Upper lobe of left lung (tissue), 4 donors: Measurements from ENCODE around the gene IDS.

Experiments used
- POLR2A ChIP-seq, 4 donors: fragments of 450-650 bp; IDR thresholded peaks; one replicate each; pipeline ENCODE4 v1.5.1; 2016 to 2017; ENCODE audit warnings: antibody characterized with exemption in 4 of 4, mild to moderate bottlenecking in 2 of 4
- TF ChIP-seq, protein P1 (sequence below), 6 experiments: fragments of 450-650 bp in 4 of 6; fragments of 200-600 bp in 2 of 6; sonication (generic) in 2 of 6; IDR thresholded peaks; one replicate each; pipeline ENCODE4 v1.5.1; 2016 to 2019; ENCODE audit warnings: antibody characterized with exemption in 6 of 6

DNA sequence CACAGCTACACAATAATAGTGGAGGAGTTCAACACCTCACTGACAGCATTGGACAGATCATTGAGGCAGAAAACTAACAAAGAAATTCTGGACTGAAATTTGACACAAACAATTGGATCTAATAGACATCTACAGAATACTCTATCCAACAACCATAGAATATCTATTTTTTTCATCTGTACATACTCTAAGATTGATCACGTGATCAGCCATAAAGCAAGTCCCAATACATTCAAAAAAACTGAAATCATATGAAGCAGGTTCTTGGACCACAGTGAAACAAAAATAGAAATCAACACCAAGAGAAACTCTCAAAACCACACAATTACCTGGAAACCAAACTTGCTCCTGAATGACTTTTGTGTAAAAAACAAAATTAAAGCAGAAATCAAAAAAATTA lies 12.2 kb upstream of the IDS start:
- TF ChIP-seq POLR2A (IDR thresholded peaks at IDR 0.05), result no peak
- TF ChIP-seq, protein P1, sequence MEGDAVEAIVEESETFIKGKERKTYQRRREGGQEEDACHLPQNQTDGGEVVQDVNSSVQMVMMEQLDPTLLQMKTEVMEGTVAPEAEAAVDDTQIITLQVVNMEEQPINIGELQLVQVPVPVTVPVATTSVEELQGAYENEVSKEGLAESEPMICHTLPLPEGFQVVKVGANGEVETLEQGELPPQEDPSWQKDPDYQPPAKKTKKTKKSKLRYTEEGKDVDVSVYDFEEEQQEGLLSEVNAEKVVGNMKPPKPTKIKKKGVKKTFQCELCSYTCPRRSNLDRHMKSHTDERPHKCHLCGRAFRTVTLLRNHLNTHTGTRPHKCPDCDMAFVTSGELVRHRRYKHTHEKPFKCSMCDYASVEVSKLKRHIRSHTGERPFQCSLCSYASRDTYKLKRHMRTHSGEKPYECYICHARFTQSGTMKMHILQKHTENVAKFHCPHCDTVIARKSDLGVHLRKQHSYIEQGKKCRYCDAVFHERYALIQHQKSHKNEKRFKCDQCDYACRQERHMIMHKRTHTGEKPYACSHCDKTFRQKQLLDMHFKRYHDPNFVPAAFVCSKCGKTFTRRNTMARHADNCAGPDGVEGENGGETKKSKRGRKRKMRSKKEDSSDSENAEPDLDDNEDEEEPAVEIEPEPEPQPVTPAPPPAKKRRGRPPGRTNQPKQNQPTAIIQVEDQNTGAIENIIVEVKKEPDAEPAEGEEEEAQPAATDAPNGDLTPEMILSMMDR (IDR thresholded peaks at IDR 0.05), result no peak
